HL-60 (cell line): ENCODE results near the gene B3GNT9.

ENCODE experiments used
- DNase-seq, 2 experiments: peaks; one replicate each; pipeline ENCODE4 v3.0.0-alpha.2; 2010 to 2020; ENCODE audit warnings: low read depth in 1 of 2, low spot score in 1 of 2
- H3K27ac ChIP-seq: fragments of 250-450 bp; sonication (Bioruptor Pico); replicated peaks from 2 replicates; pipeline ENCODE4 v1.5.1; 2020; ENCODE audit warnings: mild to moderate bottlenecking, moderate library complexity
- H3K27me3 ChIP-seq: fragments of 250-450 bp; sonication (Bioruptor Pico); 2 replicates; pipeline ENCODE4 v1.5.1; 2021; ENCODE audit warnings: mild to moderate bottlenecking, moderate library complexity; ENCODE audit not compliant: insufficient read depth, poor library complexity, severe bottlenecking
- H3K4me3 ChIP-seq: replicated peaks from 2 replicates; pipeline ENCODE4 v1.5.1; 2011; ENCODE audit warnings: mild to moderate bottlenecking, control low read depth, low read length; ENCODE audit not compliant: insufficient read depth
- GABPA ChIP-seq: IDR thresholded peaks from 2 replicates; pipeline ENCODE4 v1.6.1; 2012; ENCODE audit warnings: low read depth
- POLR2AphosphoS5 ChIP-seq: IDR thresholded peaks from 2 replicates; pipeline ENCODE4 v1.6.1; 2012; ENCODE audit warnings: low read depth
- SPI1 ChIP-seq: IDR thresholded peaks from 2 replicates; pipeline ENCODE4 v1.6.1; 2012; ENCODE audit warnings: low read depth, mild to moderate bottlenecking, borderline replicate concordance
- TF ChIP-seq, protein P1 (sequence below): IDR thresholded peaks from one replicate; pipeline ENCODE4 v1.5.1; 2011; ENCODE audit warnings: low read length, control low read depth, inconsistent platforms; ENCODE audit not compliant: insufficient read depth
- TF ChIP-seq, protein P2 (sequence below): IDR thresholded peaks from 2 replicates; pipeline ENCODE4 v1.6.1; 2012; ENCODE audit warnings: low read depth; ENCODE audit not compliant: insufficient replicate concordance

The B3GNT9 gene

GRCh38 chr16:67176662-67177061 is 25.9 kb upstream of the B3GNT9 start:
- DNase-seq, result no peak
- H3K4me3 ChIP-seq, result no peak overlapping the region
- peaks cover 23% of the 10 kb centered on the region for H3K27me3 ChIP-seq
- H3K27ac ChIP-seq, result no peak overlapping the region
- TF ChIP-seq SPI1 (no peak), GABPA (no peak), POLR2AphosphoS5 (no peak)
- TF ChIP-seq, protein P1, sequence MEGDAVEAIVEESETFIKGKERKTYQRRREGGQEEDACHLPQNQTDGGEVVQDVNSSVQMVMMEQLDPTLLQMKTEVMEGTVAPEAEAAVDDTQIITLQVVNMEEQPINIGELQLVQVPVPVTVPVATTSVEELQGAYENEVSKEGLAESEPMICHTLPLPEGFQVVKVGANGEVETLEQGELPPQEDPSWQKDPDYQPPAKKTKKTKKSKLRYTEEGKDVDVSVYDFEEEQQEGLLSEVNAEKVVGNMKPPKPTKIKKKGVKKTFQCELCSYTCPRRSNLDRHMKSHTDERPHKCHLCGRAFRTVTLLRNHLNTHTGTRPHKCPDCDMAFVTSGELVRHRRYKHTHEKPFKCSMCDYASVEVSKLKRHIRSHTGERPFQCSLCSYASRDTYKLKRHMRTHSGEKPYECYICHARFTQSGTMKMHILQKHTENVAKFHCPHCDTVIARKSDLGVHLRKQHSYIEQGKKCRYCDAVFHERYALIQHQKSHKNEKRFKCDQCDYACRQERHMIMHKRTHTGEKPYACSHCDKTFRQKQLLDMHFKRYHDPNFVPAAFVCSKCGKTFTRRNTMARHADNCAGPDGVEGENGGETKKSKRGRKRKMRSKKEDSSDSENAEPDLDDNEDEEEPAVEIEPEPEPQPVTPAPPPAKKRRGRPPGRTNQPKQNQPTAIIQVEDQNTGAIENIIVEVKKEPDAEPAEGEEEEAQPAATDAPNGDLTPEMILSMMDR, result no peak
- TF ChIP-seq, protein P2, sequence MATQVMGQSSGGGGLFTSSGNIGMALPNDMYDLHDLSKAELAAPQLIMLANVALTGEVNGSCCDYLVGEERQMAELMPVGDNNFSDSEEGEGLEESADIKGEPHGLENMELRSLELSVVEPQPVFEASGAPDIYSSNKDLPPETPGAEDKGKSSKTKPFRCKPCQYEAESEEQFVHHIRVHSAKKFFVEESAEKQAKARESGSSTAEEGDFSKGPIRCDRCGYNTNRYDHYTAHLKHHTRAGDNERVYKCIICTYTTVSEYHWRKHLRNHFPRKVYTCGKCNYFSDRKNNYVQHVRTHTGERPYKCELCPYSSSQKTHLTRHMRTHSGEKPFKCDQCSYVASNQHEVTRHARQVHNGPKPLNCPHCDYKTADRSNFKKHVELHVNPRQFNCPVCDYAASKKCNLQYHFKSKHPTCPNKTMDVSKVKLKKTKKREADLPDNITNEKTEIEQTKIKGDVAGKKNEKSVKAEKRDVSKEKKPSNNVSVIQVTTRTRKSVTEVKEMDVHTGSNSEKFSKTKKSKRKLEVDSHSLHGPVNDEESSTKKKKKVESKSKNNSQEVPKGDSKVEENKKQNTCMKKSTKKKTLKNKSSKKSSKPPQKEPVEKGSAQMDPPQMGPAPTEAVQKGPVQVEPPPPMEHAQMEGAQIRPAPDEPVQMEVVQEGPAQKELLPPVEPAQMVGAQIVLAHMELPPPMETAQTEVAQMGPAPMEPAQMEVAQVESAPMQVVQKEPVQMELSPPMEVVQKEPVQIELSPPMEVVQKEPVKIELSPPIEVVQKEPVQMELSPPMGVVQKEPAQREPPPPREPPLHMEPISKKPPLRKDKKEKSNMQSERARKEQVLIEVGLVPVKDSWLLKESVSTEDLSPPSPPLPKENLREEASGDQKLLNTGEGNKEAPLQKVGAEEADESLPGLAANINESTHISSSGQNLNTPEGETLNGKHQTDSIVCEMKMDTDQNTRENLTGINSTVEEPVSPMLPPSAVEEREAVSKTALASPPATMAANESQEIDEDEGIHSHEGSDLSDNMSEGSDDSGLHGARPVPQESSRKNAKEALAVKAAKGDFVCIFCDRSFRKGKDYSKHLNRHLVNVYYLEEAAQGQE, result no peak

- Histone ChIP-seq H3K4me3 (no peak overlapping the region), H3K27me3 (peaks cover 39% of the 10 kb centered on the region), H3K27ac (no peak overlapping the region)
- no peak for DNase-seq
- TF ChIP-seq SPI1 (no peak), POLR2AphosphoS5 (no peak), GABPA (no peak)
- TF ChIP-seq, protein P2, result no peak
Measured at GRCh38 chr16:67174706-67175231, 24.0 kb upstream of the B3GNT9 start.

DNA sequence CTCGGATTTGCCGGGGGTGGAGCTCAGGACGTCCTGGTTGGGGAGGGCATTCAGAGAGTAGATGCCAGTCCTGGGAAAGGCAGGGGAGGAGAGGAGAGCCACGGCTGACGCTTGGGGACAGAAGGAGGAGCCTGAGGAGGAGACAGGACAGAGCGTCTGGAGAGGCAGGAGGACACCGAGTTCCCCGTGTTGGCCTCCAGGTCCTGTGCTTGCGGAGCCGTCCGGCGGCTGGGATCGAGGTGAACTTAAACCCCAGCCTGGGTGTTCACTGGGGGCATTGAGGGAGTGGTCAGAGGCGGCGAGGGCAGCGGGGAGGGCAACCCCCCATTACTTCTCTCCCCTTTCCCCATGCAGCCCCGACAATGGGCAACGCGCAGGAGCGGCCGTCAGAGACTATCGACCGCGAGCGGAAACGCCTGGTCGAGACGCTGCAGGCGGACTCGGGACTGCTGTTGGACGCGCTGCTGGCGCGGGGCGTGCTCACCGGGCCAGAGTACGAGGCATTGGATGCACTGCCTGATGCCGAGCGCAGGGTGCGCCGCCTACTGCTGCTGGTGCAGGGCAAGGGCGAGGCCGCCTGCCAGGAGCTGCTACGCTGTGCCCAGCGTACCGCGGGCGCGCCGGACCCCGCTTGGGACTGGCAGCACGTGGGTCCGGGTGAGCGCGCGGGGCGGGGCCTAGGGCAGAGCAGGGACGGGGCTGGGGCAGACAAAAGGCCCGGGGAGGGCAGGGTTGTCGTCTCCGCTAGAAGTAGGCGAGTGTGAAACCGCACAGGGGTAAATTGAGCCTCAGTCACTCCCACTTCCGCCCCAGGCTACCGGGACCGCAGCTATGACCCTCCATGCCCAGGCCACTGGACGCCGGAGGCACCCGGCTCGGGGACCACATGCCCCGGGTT is 23.3 kb upstream of the B3GNT9 start:
- no peak overlapping the region for H3K27ac ChIP-seq
- TF ChIP-seq, protein P1, result no peak
- no peak for TF ChIP-seq GABPA
- TF ChIP-seq POLR2AphosphoS5, result no peak
- no peak for TF ChIP-seq SPI1
- TF ChIP-seq, protein P2, result no peak
- peak in 1 of 2 experiments; percentile 77 for DNase-seq
- H3K4me3 ChIP-seq, result peak overlapping the region; percentile 28
- H3K27me3 ChIP-seq, result peaks cover 45% of the 10 kb centered on the region
